B cell (primary cell): Measurements from ENCODE around the gene MAST2. TPM values are rescaled to one million over a fixed set of nuclear protein-coding genes. Genes with fewer than 3 reads are reported as not detected.

ENCODE experiments used
- ATAC-seq: fragments of 200-7000 bp; cut with Tn5 transposase; one replicate; pipeline ENCODE4 v1.10.0; 2021; ENCODE audit warnings: low read depth, mild to moderate bottlenecking, moderate number of reproducible peaks, moderate library complexity
- CTCF ChIA-PET: fragments of 350-600 bp; sonication (Branson Sonifier 250); formaldehyde crosslinking; loops from one replicate; lab custom pipeline; 2021; ENCODE audit warnings: antibody characterized with exemption, inconsistent platforms; lab: Charles Lee
- POLR2A ChIA-PET: fragments of 350-600 bp; sonication (Branson Sonifier 250); formaldehyde crosslinking; loops from one replicate; lab custom pipeline; 2021; ENCODE audit warnings: antibody characterized with exemption; lab: Charles Lee
- DNase-seq: peaks from one replicate; pipeline ENCODE4 v3.0.0; 2013
- H2AFZ ChIP-seq: 2 replicates; pipeline ENCODE4 v1.6.1; 2012; ENCODE audit warnings: mild to moderate bottlenecking, low read depth, low read length; ENCODE audit not compliant: insufficient read depth, poor library complexity, severe bottlenecking
- H3K27ac ChIP-seq, 2 donors: 1 replicate in 1 of 2; 2 replicates in 1 of 2; pipeline ENCODE4 v1.5.1; 2012 to 2013; ENCODE audit warnings: low read length in 2 of 2, mild to moderate bottlenecking in 2 of 2, moderate library complexity in 1 of 2
- H3K27me3 ChIP-seq, 4 experiments: fragments of 200-600 bp in 1 of 4; sonication (generic) in 1 of 4; replicated peaks in 1 of 4; 1 replicate in 2 of 4; 2 replicates in 2 of 4; pipeline versions ENCODE4 v1.6.1 to v1.7.0; 2013 to 2016; ENCODE audit warnings: low read length in 3 of 4, mild to moderate bottlenecking in 2 of 4, mixed read lengths in 1 of 4, moderate library complexity in 1 of 4; ENCODE audit not compliant: insufficient read depth in 4 of 4, control insufficient read depth in 3 of 4; ENCODE audit errors: control extremely low read depth in 1 of 4
- H3K36me3 ChIP-seq, 2 experiments: replicated peaks in 1 of 2; 1 replicate in 1 of 2; 2 replicates in 1 of 2; pipeline versions ENCODE4 v1.6.1 to v1.7.1; 2013; ENCODE audit warnings: low read length in 1 of 2; ENCODE audit not compliant: insufficient read depth in 2 of 2, control insufficient read depth in 1 of 2; ENCODE audit errors: control extremely low read depth in 1 of 2, extremely low read depth in 1 of 2
- H3K4me1 ChIP-seq, 2 donors: fragments of 200-600 bp in 1 of 2; sonication (generic) in 1 of 2; 1 replicate in 1 of 2; 2 replicates in 1 of 2; pipeline versions ENCODE4 v1.5.1 to v1.6.1; 2013 to 2017; ENCODE audit warnings: low read length in 2 of 2; ENCODE audit not compliant: control insufficient read depth in 2 of 2, insufficient read depth in 2 of 2
- H3K4me2 ChIP-seq: replicated peaks from 2 replicates; pipeline ENCODE3; 2012; ENCODE audit warnings: mild to moderate bottlenecking, low read depth, low read length; ENCODE audit not compliant: poor library complexity, severe bottlenecking
- H3K4me3 ChIP-seq, 5 experiments: fragments of 200-600 bp in 1 of 5; sonication (generic) in 1 of 5; 1 replicate in 3 of 5; 2 replicates in 2 of 5; pipeline versions ENCODE4 v1.5.1 to v1.7.0; 2011 to 2016; ENCODE audit warnings: low read length in 4 of 5, mild to moderate bottlenecking in 4 of 5, low read depth in 2 of 5, control low read depth in 1 of 5, moderate library complexity in 1 of 5; ENCODE audit not compliant: insufficient read depth in 1 of 5; ENCODE audit errors: control extremely low read depth in 1 of 5, extremely low read depth in 1 of 5
- H3K79me2 ChIP-seq: fragments of 200-600 bp; sonication (generic); one replicate; pipeline ENCODE4 v1.6.0; 2016; ENCODE audit warnings: low read length; ENCODE audit not compliant: control insufficient read depth, insufficient read depth
- H3K9ac ChIP-seq: fragments of 200-600 bp; sonication (generic); 2 replicates; pipeline ENCODE4 v1.6.1; 2017; ENCODE audit warnings: mild to moderate bottlenecking, low read length, moderate library complexity
- H3K9me3 ChIP-seq, 3 donors: one replicate each; pipeline versions ENCODE4 v1.6.1 to v1.7.1; 2013; ENCODE audit warnings: low read length in 2 of 3; ENCODE audit not compliant: control insufficient read depth in 2 of 3, insufficient read depth in 1 of 3; ENCODE audit errors: control extremely low read depth in 1 of 3
- H4K20me1 ChIP-seq: 2 replicates; pipeline ENCODE4 v1.6.0; 2012; ENCODE audit warnings: mild to moderate bottlenecking, low read length; ENCODE audit not compliant: insufficient read depth, control insufficient read depth, poor library complexity, severe bottlenecking
- H3K27ac Mint-ChIP-seq: one replicate; pipeline ENCODE4 v1.8.0; 2021; ENCODE audit warnings: mixed read lengths
- H3K27me3 Mint-ChIP-seq: one replicate; pipeline ENCODE4 v1.8.0; 2021; ENCODE audit warnings: mixed read lengths
- H3K4me1 Mint-ChIP-seq: one replicate; pipeline ENCODE4 v1.8.0; 2021; ENCODE audit warnings: mixed read lengths
- H3K4me3 Mint-ChIP-seq: one replicate; pipeline ENCODE4 v1.8.0; 2021; ENCODE audit warnings: mixed read lengths
- H3K9me3 Mint-ChIP-seq: one replicate; pipeline ENCODE4 v1.8.0; 2022; ENCODE audit warnings: mixed read lengths; ENCODE audit not compliant: insufficient read depth
- CTCF ChIP-seq: fragments of 200-600 bp; IDR thresholded peaks from one replicate; pipeline ENCODE4 v1.8.0; 2022; ENCODE audit warnings: antibody characterized with exemption, mild to moderate bottlenecking
- EZH2 ChIP-seq: IDR thresholded peaks from 2 replicates; pipeline ENCODE4 v1.6.1; 2012; ENCODE audit warnings: borderline replicate concordance, low read depth, mild to moderate bottlenecking, moderate library complexity, low read length; ENCODE audit not compliant: insufficient read depth, poor library complexity, severe bottlenecking
- WGBS: methylation state at CpG from one replicate; pipeline ENCODE4 v1.1.5; 2013; ENCODE audit warnings: missing lambda C conversion rate; ENCODE audit not compliant: insufficient coverage; 5-methylcytosine and 5-hydroxymethylcytosine counted together
- intact Hi-C: fragments of 100-400 bp; cut with micrococcal nuclease; formaldehyde crosslinking; loops from one replicate; pipeline ENCODE4 v1.10.0; 2022
- polyA plus RNA-seq: library from polyadenylated mRNA; depleted of rRNA; stranded (reverse); fragments of >200 nt; gene quantifications from 2 replicates; pipeline ENCODE4 v1.2.3, GENCODE V29; 2012
- total RNA-seq, 2 donors: library from RNA; stranded (reverse); fragments of 120-200 nt in 1 of 2; gene quantifications; 1 replicate in 1 of 2; 2 replicates in 1 of 2; pipeline versions ENCODE4 v1.2.3 to v1.2.4, GENCODE V29; 2013 to 2022

Gene MAST2
- total and polyA plus RNA-seq, 2 donors (not counting 1 experiment from before 2014, with no cell fraction given), result 12.5 to 23.3 TPM

- Mint-ChIP-seq H3K9me3 (no peaks in the 10 kb centered on the region), H3K27me3 (no peaks in the 10 kb centered on the region), H3K4me1 (no peaks in the 10 kb centered on the region), H3K27ac (no peak overlapping the region), H3K4me3 (no peak overlapping the region)
- no peak for ATAC-seq
- peaks cover 4% of the 10 kb centered on the region for H3K79me2 ChIP-seq
- H3K27me3 ChIP-seq, result no peaks in the 10 kb centered on the region
- no peak overlapping the region for H3K4me3 ChIP-seq
- H2AFZ ChIP-seq, result no peak overlapping the region
- WGBS, result 100% methylated on average over 3 of the region's 6 CpGs
- intact Hi-C loops, result no loop called here
- no peaks in the 10 kb centered on the region for H3K4me1 ChIP-seq
- H4K20me1 ChIP-seq, result no peaks in the 10 kb centered on the region
- H3K9me3 ChIP-seq, result no peaks in the 10 kb centered on the region
- no peak for DNase-seq
- TF ChIP-seq EZH2 (no peak), CTCF (no peak)
- H3K27ac ChIP-seq, result no peak overlapping the region
- POLR2A ChIA-PET, result no interaction called here
- CTCF ChIA-PET, result no interaction called here
- no peak overlapping the region for H3K4me2 ChIP-seq
- no peak overlapping the region for H3K9ac ChIP-seq
- H3K36me3 ChIP-seq, result no peaks in the 10 kb centered on the region
These were observed 88.8 kb downstream of the MAST2 start for GRCh38 chr1:45892068-45892785.

GRCh38 chr1:45894331-45894730 lies 90.9 kb downstream of the MAST2 start:
- ATAC-seq (no peak), DNase-seq (no peak)
- Histone ChIP-seq H3K79me2 (peaks cover 2% of the 10 kb centered on the region), H2AFZ (no peak overlapping the region), H3K27me3 (no peaks in the 10 kb centered on the region), H3K36me3 (no peaks in the 10 kb centered on the region), H3K4me3 (no peak overlapping the region), H3K4me1 (no peaks in the 10 kb centered on the region), H4K20me1 (no peaks in the 10 kb centered on the region), H3K9ac (no peak overlapping the region), H3K4me2 (no peak overlapping the region), H3K9me3 (no peaks in the 10 kb centered on the region), H3K27ac (no peak overlapping the region)
- Mint-ChIP-seq H3K4me3 (no peak overlapping the region), H3K9me3 (no peaks in the 10 kb centered on the region), H3K27me3 (no peaks in the 10 kb centered on the region), H3K4me1 (no peaks in the 10 kb centered on the region), H3K27ac (no peak overlapping the region)
- TF ChIP-seq CTCF (no peak), EZH2 (no peak)
- POLR2A ChIA-PET, result no interaction called here
- WGBS, result no CpG with 5 or more reads among the region's 4 CpGs
- CTCF ChIA-PET, result no interaction called here
- intact Hi-C loops, result no loop called here
